ENCODE data around the gene DTD1.

DTD1 gene

GRCh38 chr20:18633411-18633810, 45.6 kb downstream of the DTD1 start:
- Histone ChIP-seq H3K4me2 (ENCODE audit: low read depth, low read length, poor library complexity, severe bottlenecking) (no peak overlapping the region), H3K36me3 (ENCODE audit: low read length) (no peaks in the 10 kb centered on the region), H4K20me1 (ENCODE audit: low read depth, low read length) (no peaks in the 10 kb centered on the region), H3K9me3 (ENCODE audit: insufficient read depth, low read length) (no peaks in the 10 kb centered on the region), H3K9ac (ENCODE audit: low read length) (no peak overlapping the region), H2AFZ (ENCODE audit: low read depth, low read length, severe bottlenecking) (no peak overlapping the region), H3F3A (ENCODE audit: insufficient read depth) (no peaks in the 10 kb centered on the region), H3K9me2 (replicated peaks; ENCODE audit: insufficient read depth, low read length) (no peaks in the 10 kb centered on the region), H3K4me3 (ENCODE audit: insufficient read depth, low read length, poor library complexity, severe bottlenecking) (no peak overlapping the region), H3K27me3 (ENCODE audit: low read length) (no peaks in the 10 kb centered on the region), H3K27ac (ENCODE audit: low read depth, low read length) (no peak overlapping the region), H3K79me2 (ENCODE audit: insufficient read depth, low read length) (no peaks in the 10 kb centered on the region)
- TF ChIP-seq CTCF (IDR thresholded peaks at IDR 0.05; ENCODE audit: insufficient read depth, low read length, poor library complexity, severe bottlenecking) (no peak), EZH2phosphoT487 (conservative IDR thresholded peaks at IDR 0.05; ENCODE audit: low read length) (no peak)

DNA sequence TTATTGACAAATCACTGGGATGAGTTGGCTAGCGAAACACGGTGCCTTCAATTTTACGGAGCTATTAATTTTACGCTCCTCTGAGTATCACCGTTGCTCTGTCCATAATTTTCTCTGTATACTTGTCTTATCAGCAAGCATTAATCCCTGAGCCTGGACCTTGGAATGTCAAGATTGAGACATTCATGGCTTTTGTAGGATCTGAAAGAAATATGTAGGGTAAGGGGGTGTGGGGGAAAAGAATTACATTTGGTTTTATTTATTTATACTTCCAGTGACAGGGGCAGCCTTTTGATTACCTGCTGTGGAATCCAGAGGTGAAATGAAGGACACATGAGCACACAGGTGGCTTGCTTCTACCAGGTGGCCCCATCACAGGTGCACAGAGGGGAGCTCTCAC, 46.6 kb downstream of the DTD1 start:
- H3K4me2 ChIP-seq (ENCODE audit: low read depth, low read length, poor library complexity, severe bottlenecking), result no peak overlapping the region
- no peaks in the 10 kb centered on the region for H4K20me1 ChIP-seq (ENCODE audit: low read depth, low read length)
- no peak for TF ChIP-seq CTCF (IDR thresholded peaks at IDR 0.05; ENCODE audit: insufficient read depth, low read length, poor library complexity, severe bottlenecking)
- TF ChIP-seq EZH2phosphoT487 (conservative IDR thresholded peaks at IDR 0.05; ENCODE audit: low read length), result no peak
- no peaks in the 10 kb centered on the region for H3K9me3 ChIP-seq (ENCODE audit: insufficient read depth, low read length)
- H3K9me2 ChIP-seq (replicated peaks; ENCODE audit: insufficient read depth, low read length), result no peaks in the 10 kb centered on the region
- no peak overlapping the region for H3K4me3 ChIP-seq (ENCODE audit: insufficient read depth, low read length, poor library complexity, severe bottlenecking)
- H3K9ac ChIP-seq (ENCODE audit: low read length), result no peak overlapping the region
- H3F3A ChIP-seq (ENCODE audit: insufficient read depth), result no peaks in the 10 kb centered on the region
- no peak overlapping the region for H3K27ac ChIP-seq (ENCODE audit: low read depth, low read length)
- H3K27me3 ChIP-seq (ENCODE audit: low read length), result no peaks in the 10 kb centered on the region
- H3K36me3 ChIP-seq (ENCODE audit: low read length), result no peaks in the 10 kb centered on the region
- no peak overlapping the region for H2AFZ ChIP-seq (ENCODE audit: low read depth, low read length, severe bottlenecking)
- H3K79me2 ChIP-seq (ENCODE audit: insufficient read depth, low read length), result no peaks in the 10 kb centered on the region

- H3K4me3 ChIP-seq (ENCODE audit: insufficient read depth, low read length, poor library complexity, severe bottlenecking), result no peak overlapping the region
- H3K9me2 ChIP-seq (replicated peaks; ENCODE audit: insufficient read depth, low read length), result no peaks in the 10 kb centered on the region
Measured at GRCh38 chr20:18635380-18635779, 47.5 kb downstream of the DTD1 start.

More at GRCh38 chr20:18635380-18635779, 47.5 kb downstream of the DTD1 start:
- Histone ChIP-seq H3K9me3 (ENCODE audit: insufficient read depth, low read length) (no peaks in the 10 kb centered on the region), H2AFZ (ENCODE audit: low read depth, low read length, severe bottlenecking) (no peak overlapping the region), H3K36me3 (ENCODE audit: low read length) (no peaks in the 10 kb centered on the region), H3K9ac (ENCODE audit: low read length) (no peak overlapping the region), H3K79me2 (ENCODE audit: insufficient read depth, low read length) (no peaks in the 10 kb centered on the region), H3F3A (ENCODE audit: insufficient read depth) (no peaks in the 10 kb centered on the region), H3K4me2 (ENCODE audit: low read depth, low read length, poor library complexity, severe bottlenecking) (no peak overlapping the region), H3K27me3 (ENCODE audit: low read length) (no peaks in the 10 kb centered on the region), H4K20me1 (ENCODE audit: low read depth, low read length) (no peaks in the 10 kb centered on the region), H3K27ac (ENCODE audit: low read depth, low read length) (no peak overlapping the region)
- TF ChIP-seq EZH2phosphoT487 (conservative IDR thresholded peaks at IDR 0.05; ENCODE audit: low read length) (no peak), CTCF (IDR thresholded peaks at IDR 0.05; ENCODE audit: insufficient read depth, low read length, poor library complexity, severe bottlenecking) (no peak)

All from SU-DHL-6 (cell line).